Suprapubic skin (tissue), 4 donors: Measurements from ENCODE around the gene MRPS34. TPM values are rescaled to one million over a fixed set of nuclear protein-coding genes. Genes with fewer than 3 reads are reported as not detected.

Source experiments
- DNase-seq, 2 donors: peaks; one replicate each; pipeline ENCODE4 v3.0.0-alpha.2; 2019; ENCODE audit warnings: low spot score in 2 of 2
- H3K27ac ChIP-seq: fragments of 200-600 bp; sonication (generic); one replicate; pipeline ENCODE4 v1.5.1; 2019
- H3K27me3 ChIP-seq: fragments of 200-600 bp; sonication (generic); one replicate; pipeline ENCODE4 v1.5.1; 2019
- H3K36me3 ChIP-seq: fragments of 200-600 bp; sonication (generic); one replicate; pipeline ENCODE4 v1.5.1; 2019
- H3K4me1 ChIP-seq: fragments of 200-600 bp; sonication (generic); one replicate; pipeline ENCODE4 v1.5.1; 2019
- H3K4me3 ChIP-seq: fragments of 200-600 bp; sonication (generic); one replicate; pipeline ENCODE4 v1.5.1; 2019; ENCODE audit warnings: mild to moderate bottlenecking
- H3K9me3 ChIP-seq: fragments of 200-600 bp; sonication (generic); one replicate; pipeline ENCODE4 v1.5.1; 2019
- CTCF ChIP-seq, 2 donors: fragments of 200-600 bp in 1 of 2; fragments of 450-650 bp in 1 of 2; sonication (generic) in 1 of 2; IDR thresholded peaks; one replicate each; pipeline ENCODE4 v1.5.1; 2016 to 2019; ENCODE audit warnings: antibody characterized with exemption in 2 of 2, mild to moderate bottlenecking in 1 of 2, moderate library complexity in 1 of 2
- EP300 ChIP-seq: sonication (generic); formaldehyde crosslinking; IDR thresholded peaks from one replicate; pipeline ENCODE4 v1.6.1; 2017; ENCODE audit warnings: antibody characterized with exemption
- POLR2A ChIP-seq, 2 donors: fragments of 450-650 bp; IDR thresholded peaks; one replicate each; pipeline ENCODE4 v1.6.1; 2017; ENCODE audit warnings: antibody characterized with exemption in 2 of 2, mild to moderate bottlenecking in 2 of 2, moderate library complexity in 2 of 2
- POLR2AphosphoS5 ChIP-seq, 3 donors: sonication (generic); formaldehyde crosslinking; IDR thresholded peaks; one replicate each; pipeline ENCODE4 v1.6.1; 2017; ENCODE audit warnings: antibody characterized with exemption in 3 of 3
- WGBS: methylation state at CpG from one replicate; pipeline ENCODE4 v1.1.5; 2018; 5-methylcytosine and 5-hydroxymethylcytosine counted together
- total RNA-seq, 4 donors: library from RNA; depleted of rRNA; stranded (reverse); fragments of >200 nt; gene quantifications; one replicate each; pipeline ENCODE4 v1.1.0, GENCODE V29; 2016

MRPS34 gene
- total RNA-seq, 4 donors from 2014 or later = 46.8 to 74.3 (median 64.9) TPM

- Histone ChIP-seq H3K36me3 (peaks cover 57% of the 10 kb centered on the region), H3K27me3 (no peaks in the 10 kb centered on the region), H3K4me1 (peaks cover 27% of the 10 kb centered on the region), H3K9me3 (no peaks in the 10 kb centered on the region), H3K4me3 (no peak overlapping the region), H3K27ac (no peak overlapping the region)
- 93% methylated on average over 8 of the region's 44 CpGs for WGBS
- peak in 1 of 2 donors; percentile 60 for DNase-seq
- no peak for TF ChIP-seq POLR2AphosphoS5 (IDR thresholded peaks at IDR 0.05)
- TF ChIP-seq POLR2A (IDR thresholded peaks at IDR 0.05) = no peak
- TF ChIP-seq EP300 = no peak
- no peak for TF ChIP-seq CTCF (IDR thresholded peaks at IDR 0.05)
Measured at GRCh38 chr16:1790611-1791255, 17.8 kb upstream of the MRPS34 start.

- H3K36me3 ChIP-seq = peaks cover 57% of the 10 kb centered on the region
- DNase-seq = no peak
Measured at GRCh38 chr16:1790261-1790610, 17.3 kb upstream of the MRPS34 start.

GRCh38 chr16:1789643-1790045, 16.7 kb upstream of the MRPS34 start:
- Histone ChIP-seq H3K4me1 (peaks cover 34% of the 10 kb centered on the region), H3K27ac (no peak overlapping the region), H3K27me3 (no peaks in the 10 kb centered on the region), H3K4me3 (no peak overlapping the region), H3K36me3 (peaks cover 57% of the 10 kb centered on the region), H3K9me3 (no peaks in the 10 kb centered on the region)
- peak in 1 of 2 donors; percentile 66 for DNase-seq
- no peak for TF ChIP-seq CTCF (IDR thresholded peaks at IDR 0.05)
- no peak for TF ChIP-seq POLR2AphosphoS5 (IDR thresholded peaks at IDR 0.05)
- no peak for TF ChIP-seq POLR2A (IDR thresholded peaks at IDR 0.05)
- no peak for TF ChIP-seq EP300
- WGBS = 73% methylated on average over 8 of the region's 25 CpGs

More at GRCh38 chr16:1790261-1790610, 17.3 kb upstream of the MRPS34 start:
- Histone ChIP-seq H3K9me3 (no peaks in the 10 kb centered on the region), H3K27me3 (no peaks in the 10 kb centered on the region), H3K27ac (no peak overlapping the region), H3K4me3 (no peak overlapping the region), H3K4me1 (peaks cover 28% of the 10 kb centered on the region)
- WGBS = 91% methylated on average over 13 of the region's 15 CpGs
- TF ChIP-seq POLR2AphosphoS5 (IDR thresholded peaks at IDR 0.05) = no peak
- no peak for TF ChIP-seq POLR2A (IDR thresholded peaks at IDR 0.05)
- TF ChIP-seq EP300 = no peak
- TF ChIP-seq CTCF (IDR thresholded peaks at IDR 0.05) = no peak

- Histone ChIP-seq H3K4me1 (peaks cover 44% of the 10 kb centered on the region), H3K36me3 (peaks cover 57% of the 10 kb centered on the region), H3K4me3 (no peak overlapping the region), H3K27ac (no peak overlapping the region), H3K9me3 (no peaks in the 10 kb centered on the region), H3K27me3 (no peaks in the 10 kb centered on the region)
- TF ChIP-seq POLR2AphosphoS5 (IDR thresholded peaks at IDR 0.05) (no peak), EP300 (no peak), POLR2A (IDR thresholded peaks at IDR 0.05) (no peak), CTCF (IDR thresholded peaks at IDR 0.05) (no peak)
- DNase-seq = peak in 1 of 2 donors; percentile 51
- WGBS = 41% methylated on average over 19 of the region's 19 CpGs
Measured at GRCh38 chr16:1788708-1789100, 15.8 kb upstream of the MRPS34 start.

- no peak overlapping the region for H3K27ac ChIP-seq
- peak in 1 of 2 donors; percentile 59 for DNase-seq
Measured at GRCh38 chr16:1788095-1788707, 15.3 kb upstream of the MRPS34 start.

More at GRCh38 chr16:1788095-1788707, 15.3 kb upstream of the MRPS34 start:
- Histone ChIP-seq H3K27me3 (no peaks in the 10 kb centered on the region), H3K36me3 (peaks cover 57% of the 10 kb centered on the region), H3K4me3 (no peak overlapping the region), H3K9me3 (no peaks in the 10 kb centered on the region), H3K4me1 (peaks cover 49% of the 10 kb centered on the region)
- WGBS = 80% methylated on average over 20 of the region's 38 CpGs
- TF ChIP-seq POLR2A (IDR thresholded peaks at IDR 0.05) (no peak), EP300 (no peak), POLR2AphosphoS5 (IDR thresholded peaks at IDR 0.05) (no peak), CTCF (IDR thresholded peaks at IDR 0.05) (no peak)
